HG02763 (cell line): ENCODE measurements around the gene AFAP1.

Source experiments
- ATAC-seq: cut with Tn5 transposase; IDR thresholded peaks from one replicate; pipeline ENCODE4 v1.9.1; 2021; ENCODE audit warnings: mild to moderate bottlenecking, moderate library complexity; ENCODE audit not compliant: unreplicated experiment

Gene AFAP1

DNA sequence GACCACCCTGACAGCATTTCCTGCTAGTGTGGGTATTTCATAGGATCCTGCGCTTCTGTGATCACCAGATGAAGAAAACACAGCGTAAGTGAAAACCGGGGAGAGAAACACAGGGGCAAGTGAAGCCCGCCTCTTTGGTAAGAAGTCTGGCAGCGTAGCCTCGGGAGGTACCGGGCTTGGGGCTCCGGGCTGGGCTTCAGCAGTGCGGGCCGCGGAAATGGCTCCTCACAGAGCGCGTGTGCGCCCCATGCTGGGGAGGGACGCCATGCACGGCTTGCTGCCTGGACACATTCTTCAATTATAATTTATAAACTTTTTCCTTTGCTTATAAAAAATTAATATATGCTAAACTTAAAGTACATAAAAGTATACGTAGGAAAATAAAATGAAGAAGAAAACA is 151.5 kb downstream of the AFAP1 start:
- ATAC-seq: no peak

DNA sequence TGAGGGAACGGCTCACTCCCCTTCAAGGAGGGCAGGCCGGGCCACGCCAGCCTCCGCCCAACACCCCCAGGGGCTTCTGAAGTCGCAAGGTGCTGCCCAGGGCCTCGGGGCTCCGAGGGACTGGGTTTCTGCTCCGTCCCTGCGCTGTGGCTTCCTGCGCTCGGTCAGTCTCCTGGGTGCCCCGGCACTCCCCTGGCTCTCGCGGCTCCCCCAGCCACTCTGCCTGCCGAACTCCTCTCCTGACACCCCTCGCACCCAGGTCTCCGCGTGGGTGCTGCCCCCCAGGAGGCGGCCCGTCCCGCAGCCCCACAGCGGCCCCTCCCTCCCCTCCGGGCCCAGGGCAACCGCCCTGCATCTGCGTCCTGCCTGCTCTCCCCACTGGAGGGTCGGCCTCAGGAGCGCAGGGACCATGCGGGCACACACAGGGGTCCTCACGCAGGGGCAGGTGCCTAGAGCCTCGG is 151.9 kb downstream of the AFAP1 start:
- ATAC-seq: no peak

DNA sequence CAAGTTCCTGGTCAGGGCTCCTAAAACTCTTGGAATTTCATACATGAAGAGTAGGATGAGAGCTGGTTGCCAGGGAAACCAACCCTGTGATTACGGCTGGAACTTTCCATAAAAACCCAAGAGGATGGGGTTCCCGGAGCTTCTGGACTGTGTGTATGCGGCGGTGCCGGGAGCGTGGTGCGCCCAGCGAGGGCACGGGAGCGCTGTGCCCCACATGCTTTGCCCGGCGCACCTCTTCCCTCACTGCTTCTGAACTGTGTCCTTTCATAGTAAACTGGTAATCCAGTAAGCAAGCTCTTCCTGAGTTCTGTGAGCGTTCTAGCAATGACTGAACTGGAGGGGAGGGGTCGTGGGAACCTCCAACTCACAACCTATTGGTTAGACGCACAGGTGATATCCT is 152.6 kb downstream of the AFAP1 start:
- ATAC-seq: no peak

DNA sequence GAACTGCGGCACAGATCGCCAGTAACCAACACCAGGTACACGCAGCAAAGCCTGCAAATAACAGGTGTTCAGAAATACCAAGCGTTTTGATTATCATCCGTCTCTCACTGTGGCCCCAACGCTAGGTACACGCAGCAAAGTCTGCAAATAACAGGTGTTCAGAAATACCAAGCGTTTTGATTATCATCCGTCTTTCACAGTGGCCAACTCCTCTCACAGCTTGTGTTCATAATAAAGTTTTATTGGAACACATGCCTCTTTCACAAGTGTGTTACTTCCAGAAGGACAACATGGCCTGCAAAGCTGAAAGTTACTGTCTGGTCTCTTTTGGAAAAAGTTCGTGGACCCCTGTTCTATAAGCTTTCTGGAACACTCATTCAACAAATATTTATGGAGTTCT is 153.1 kb downstream of the AFAP1 start:
- no peak for ATAC-seq

DNA sequence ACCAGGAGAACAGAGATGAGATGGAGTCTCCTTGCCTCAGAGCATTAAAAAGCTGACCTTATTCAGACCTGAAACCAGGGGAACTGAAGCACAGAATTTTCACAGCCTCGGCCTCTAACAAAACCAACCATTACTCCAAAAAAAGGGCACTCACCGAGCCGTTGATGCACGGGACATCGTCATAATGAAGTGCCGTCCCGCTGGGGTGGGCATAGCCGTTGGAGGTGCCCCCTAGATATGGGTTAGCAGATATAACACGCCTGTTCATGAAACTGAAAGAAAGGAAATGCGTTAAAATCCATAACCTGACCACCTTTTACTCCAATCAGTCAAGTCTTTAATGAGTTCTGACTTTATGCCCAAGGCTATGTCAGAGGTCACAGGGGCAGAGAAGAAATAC is 153.6 kb downstream of the AFAP1 start:
- ATAC-seq: no peak

DNA sequence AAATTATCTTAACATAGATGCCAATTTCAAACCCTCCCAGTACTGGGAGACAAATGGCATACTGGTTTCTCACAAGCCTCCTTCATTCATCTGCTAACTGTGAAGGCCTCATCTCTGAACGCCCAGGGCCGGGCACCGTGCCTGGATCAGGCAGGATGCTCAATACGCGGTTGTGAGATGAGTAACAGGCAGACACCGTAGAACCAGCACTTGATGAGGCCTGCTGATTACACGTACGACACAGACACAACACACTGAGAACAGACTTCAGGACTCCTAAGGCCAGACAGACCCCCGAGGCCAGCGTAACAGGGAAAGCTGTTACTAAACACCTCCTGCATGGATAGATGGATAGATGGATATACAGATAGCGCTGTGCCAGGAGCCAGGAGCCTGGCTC is 154.6 kb downstream of the AFAP1 start:
- no peak for ATAC-seq

DNA sequence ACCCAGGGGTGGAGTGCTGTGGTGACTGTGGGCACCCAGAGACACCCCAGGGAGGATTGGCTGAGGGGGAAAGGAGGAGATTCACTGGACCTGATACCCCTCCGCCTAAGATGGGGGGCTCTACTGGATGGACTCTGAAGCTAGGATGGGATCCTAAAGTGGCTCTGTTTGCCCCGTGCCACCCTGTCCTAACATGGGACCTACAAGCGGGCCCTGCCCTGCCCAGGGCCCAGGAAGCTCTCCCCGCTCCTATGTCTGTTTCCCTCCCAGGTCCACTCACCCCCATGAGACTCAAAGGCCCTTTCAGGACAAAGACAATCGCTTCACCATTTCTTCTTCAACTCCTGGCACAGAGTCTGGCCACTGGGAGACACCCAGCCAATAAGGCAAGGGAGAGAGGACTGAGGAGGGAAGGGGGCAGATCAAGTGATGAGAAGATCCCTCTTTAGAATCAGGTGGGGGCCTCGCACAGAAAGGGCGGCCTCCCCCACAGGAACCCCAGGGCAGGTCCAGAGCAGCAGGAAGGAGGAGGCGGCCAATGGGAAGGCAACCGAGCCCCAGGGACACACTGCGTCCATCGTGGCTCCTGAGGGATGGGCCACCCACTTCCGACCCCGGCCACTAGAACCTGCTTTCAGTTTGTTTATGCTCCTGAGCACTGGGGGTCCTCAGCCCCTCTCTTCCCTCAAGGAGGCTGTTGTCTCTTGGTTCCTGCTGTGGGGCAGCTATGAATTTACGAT is 155.4 kb downstream of the AFAP1 start:
- ATAC-seq: no peak

DNA sequence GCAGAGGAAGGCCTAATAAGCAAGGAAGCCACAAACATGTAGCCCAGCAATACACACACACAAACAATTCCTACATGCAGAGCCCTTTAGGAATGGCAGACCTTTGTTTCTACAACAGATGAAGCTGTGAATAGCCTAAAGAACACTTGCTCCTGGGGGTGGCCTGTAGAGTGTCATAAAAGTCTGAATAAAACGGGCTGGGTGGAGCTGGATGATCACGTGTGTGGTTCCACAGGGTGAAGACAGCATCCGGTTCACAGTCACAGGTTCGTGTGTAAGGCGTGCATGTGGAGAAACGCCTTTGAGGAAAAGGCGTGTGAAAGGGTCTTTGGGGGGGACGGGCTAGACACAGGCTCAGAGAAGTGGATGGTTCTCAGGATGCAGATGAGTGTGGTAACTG is 156.1 kb downstream of the AFAP1 start:
- ATAC-seq: no peak

DNA sequence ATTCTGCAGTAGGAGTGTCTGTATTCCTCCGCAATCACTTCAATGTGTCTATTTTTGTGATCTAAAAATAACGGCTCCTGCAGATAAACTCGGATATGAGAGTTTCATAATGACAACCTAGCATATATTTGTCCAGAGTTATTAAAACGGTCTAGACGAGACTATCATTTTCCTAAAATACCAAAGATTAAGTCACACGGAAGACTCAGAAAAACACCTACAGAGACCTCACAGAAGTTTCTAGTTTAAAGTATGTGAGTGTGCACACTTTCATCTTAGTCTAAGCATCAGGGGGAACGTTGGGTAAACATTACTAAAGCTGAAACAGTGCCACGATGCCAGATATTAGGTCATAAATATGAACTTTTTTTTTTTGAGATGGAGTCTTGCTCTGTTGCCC is 156.9 kb downstream of the AFAP1 start:
- ATAC-seq: no peak

DNA sequence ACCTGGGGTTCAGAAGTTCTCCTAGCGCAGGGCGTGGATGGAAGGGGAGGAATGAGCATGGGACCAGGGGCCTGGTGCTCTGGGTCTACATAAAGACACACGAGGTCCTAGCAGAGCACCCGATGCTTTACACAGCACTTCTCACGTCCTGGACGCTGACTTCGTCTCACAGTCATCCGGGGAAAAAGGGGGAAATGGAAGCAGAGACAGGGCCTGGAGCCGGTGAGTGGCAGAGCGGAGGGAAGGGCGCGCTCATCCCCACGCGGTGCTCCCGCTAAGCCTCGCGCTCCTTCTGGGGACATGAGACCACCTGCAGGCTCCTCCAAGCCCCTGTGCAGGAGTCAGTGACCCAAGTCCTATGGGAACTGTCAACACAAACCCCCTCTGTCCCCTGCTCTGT is 157.7 kb downstream of the AFAP1 start:
- no peak for ATAC-seq

DNA sequence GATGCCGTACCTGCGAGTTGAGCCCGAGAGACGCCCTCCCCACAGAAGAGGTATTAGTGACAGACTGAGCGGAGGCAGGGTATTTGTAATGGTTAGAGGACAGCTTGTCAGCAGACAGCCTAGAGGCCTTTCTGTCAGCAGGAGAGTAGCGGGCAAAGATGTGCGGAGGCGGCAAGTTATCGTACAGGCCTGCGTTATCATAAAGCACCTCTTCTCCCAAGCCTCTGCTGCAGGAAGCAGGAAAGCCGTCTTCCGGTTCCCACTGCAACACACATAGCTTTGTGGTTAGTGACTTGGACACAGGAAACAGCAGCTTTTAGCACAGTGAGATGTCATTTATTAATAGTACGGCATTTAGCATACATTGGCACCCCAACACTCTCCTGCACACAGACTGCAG is 158.3 kb downstream of the AFAP1 start:
- ATAC-seq: no peak

DNA sequence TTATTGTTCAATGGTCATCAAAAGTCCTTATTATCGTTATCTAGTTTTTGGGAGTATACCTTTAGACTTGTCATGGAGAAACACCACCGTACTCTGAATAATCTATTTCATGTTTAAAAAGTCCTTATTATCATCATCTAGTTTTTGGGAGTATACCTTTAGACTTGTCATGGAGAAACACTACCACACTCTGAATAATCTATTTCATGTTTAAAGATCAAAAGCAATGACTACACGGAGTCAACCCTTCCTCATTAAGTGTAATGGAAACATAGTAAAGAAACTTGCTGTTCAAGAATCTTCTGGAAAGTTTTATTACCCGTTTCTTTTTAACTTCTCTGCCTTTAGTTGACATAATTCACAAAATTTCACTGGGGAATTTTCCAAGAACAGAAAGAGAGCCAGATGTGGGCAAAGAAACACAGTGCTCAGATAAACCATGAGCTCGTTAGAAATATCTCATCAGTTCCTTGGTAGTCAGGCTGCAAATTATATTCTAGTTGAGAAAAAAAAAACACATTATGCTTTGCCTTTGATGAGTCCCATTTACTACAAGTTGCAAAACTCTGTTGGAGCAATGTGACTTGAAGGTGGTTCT is 158.8 kb downstream of the AFAP1 start:
- no peak for ATAC-seq

DNA sequence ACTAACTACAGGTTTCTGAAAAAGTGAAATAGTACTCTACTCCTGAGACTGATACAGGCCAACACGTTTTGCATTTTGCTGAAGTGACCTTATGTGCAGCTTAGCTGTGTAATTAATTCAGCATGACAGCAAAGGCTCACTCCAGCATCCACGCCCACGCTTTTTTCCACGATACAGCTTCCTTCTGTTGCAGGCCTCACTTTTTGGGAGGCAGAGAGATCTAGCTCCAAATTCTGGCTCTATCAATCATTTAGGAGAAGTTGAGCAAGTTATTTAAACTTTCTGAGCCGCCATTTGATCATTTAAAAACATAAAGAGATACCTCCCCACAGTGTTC is 160.3 kb downstream of the AFAP1 start:
- ATAC-seq: no peak

DNA sequence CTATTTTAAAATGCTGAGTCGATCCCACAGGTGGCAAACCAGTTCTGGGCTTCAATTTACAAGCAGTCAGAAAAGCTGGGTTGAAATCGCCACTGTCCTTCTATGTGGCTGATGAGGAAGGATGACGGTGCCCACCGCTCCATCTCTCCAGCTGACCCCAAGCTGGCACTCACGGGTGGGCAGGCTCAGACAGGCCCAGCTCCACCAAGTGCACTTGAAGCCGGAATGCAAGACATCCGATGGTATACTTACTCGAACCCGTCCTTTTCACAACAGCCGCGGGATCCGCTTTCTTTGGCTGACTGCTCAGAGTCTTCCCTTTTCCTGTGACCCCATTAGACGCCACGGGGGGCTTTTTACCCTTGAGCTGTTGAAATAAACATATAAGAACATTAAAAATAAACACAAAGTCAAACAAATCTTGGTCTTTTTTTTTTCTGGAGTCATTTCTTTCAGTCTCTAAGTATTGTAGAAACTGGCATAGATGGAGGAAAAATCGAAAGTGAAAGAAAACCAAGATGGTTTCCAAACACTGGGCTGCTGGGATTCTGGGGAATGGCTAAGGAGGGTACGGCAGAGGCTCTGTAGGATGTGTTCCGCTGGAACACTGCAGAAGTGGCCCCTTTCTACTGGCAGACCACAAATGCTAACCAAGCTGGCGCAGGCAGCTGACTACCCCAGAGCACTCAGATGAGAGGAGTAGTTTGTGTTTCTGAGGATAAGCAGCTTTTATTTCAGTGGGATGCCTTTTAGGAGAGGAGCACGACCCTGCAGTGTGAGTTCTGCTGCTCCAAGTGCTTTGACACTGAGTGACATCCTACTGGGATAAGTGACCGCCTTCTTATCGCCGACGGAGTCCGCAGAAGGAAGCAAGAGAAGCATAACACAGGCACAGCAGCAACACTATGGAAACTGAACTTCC is 160.9 kb downstream of the AFAP1 start:
- no peak for ATAC-seq

DNA sequence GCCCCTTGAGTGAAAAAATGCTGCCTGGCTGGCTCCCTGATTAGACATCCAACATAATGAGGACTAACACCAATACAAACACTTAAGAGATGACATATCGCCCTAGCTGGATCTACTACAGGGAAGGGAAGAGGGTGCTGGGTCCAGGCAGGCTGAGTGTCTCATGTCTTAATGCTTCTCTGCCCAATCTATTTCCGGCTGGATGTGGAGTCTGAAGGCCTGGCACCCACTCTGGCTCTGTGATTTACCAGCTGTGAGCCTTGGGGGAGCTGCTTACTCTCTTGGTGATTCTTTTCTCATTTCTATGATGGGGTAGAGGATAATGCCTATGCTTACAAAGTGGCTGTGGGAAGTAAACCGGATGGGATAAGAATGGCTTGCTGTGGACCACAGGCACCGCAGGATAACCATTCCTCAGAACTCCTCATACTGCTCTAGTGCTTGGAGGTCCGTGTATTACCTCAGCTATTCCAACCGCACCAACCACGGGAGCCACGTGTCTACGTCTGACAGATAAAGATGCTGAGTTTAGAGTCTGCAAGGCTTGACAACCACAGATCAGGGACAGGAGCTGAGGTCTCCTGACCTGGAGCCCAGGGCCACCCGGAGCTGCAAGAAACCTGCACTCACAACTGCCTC is 161.7 kb downstream of the AFAP1 start:
- no peak for ATAC-seq

DNA sequence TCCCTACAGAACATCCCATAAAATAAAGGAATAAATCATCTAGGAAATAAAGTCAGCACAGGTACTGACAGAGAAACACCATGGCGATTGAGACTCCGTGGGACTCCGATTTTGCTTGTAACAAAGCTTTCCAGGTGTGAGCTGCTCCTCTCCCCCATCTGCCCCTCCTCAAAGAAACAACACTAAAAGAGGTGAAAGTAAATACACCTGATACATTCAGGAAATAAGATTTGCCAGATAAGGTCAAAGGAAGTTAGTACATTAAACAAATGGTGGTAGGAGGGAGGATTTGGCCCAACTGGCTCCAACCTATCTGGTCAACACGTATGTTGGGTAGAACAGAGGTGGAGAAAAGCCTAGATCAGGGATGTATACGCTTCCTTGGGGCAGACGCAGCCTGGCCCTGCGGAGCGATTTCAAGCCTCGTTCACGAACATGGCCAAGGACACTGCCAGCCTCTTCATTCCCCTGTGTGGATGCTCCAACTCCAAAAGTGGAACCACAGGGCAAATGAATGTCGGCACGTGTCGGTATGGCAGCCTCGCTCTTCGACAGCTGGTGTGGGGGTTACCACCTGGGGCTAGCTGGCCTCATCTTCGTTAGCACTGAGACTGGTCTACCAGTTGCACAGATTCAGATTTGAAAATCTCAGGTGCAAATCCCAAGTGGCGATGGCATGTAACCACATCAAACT is 162.5 kb downstream of the AFAP1 start:
- no peak for ATAC-seq

DNA sequence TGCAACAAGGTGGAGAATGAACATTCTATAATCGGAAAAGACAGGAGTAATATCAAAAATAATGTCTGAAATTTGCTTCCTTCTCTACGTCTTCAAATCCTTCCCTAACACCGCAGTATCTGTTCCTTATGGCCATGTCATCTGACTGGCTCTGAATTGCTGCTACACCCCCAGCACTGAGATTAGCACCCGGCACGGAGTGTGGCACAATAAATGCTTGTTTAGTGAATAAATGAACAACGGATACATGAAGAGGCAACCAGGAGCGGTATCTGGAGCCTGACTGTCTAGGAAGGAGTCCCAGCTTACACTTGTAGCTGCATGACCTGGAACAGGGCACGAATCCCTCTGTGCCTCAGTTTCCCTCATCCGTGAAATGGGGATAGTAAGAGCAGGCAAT is 164.3 kb downstream of the AFAP1 start:
- ATAC-seq: no peak

DNA sequence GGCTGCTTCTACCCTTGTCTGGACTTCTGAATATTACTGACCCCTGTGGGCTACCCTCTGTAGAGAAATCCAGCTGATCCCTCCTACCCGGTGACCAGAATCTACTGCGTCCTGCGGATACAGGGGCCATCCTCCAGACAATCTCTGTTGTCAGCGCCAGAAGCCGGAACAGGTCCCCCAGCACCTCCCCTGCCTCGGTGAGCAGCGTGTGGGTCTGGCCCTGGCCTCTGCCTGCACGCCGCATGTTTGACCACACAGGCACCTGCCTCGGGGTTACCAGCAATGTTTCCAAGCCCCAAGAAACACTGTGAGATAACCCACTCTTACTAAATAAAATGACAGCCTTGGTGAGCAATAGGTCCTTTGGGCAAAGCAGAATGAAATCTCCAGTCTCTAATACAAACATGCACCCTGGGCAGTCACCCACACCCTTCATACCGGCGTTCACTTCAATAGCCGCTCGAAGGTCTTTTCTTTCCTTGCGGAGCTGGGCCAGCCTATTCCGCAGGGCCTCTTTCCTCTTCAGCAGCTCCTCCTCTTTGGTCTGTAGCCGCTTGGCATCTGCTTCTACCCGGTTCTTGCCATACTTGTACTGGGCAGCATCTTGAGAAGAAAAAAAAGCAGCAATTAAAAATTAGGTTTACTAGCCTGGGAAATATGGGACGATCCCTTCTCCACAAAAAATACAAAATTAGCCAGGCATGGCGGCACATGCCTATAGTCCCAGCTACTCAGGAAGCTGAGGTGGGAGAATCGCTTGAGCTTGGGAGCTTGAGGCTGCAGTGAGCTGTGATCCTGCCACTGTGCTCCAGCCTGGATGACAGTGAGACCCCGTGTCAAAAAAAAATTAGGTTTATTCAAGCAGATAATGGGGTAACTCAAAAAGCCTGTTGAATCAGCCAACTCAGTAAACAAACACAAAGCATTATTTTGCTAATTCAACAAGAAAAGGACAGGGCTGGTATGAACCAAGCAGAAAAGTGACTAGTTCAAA is 165.1 kb downstream of the AFAP1 start:
- ATAC-seq: no peak

DNA sequence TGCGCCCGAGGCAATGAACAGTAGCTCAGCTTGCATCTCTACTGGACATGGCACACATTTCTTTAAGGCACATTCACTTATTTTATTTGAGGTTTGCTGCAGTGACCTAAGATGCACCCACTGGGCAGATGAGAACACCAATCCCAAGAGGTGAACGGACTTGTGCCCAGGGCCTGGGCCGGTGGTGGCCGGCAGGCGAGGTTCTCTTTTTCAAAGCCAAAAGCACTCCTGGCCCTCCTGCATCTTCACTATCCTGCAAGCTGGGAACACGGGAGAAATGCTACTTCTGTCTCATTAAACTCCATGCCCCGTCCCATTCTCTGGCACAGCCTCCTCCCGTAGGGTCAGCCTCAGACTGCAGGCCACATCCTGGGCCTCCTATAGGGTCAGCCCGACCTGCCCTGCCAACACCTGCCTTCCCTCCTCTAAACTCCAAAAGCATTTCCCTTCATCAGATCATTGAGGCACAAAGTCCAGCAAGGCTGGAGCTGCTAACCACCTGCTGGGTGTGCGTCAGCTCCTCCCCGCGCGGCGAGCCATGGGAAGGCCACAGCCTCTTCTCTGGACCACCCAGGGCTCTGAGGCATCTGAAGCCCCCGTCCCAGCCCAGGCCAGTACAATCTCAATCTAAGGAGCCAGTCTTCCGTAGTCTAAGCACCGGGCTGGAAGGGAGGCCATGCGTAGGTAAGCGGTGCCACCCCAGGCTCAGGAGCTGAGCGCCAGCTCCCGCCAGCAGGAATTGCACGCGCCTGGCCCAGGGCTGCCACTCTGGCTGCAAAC is 166.1 kb downstream of the AFAP1 start:
- no peak for ATAC-seq
